NCI-H1092 treated with DMSO at 0.1 percent for 48 hours (cell line): ENCODE measurements around the gene SLC7A10.

ENCODE experiments used
- DNase-seq: peaks from one replicate; lab custom pipeline; 2025; lab: John Stamatoyannopoulos, UW

The SLC7A10 gene

DNA sequence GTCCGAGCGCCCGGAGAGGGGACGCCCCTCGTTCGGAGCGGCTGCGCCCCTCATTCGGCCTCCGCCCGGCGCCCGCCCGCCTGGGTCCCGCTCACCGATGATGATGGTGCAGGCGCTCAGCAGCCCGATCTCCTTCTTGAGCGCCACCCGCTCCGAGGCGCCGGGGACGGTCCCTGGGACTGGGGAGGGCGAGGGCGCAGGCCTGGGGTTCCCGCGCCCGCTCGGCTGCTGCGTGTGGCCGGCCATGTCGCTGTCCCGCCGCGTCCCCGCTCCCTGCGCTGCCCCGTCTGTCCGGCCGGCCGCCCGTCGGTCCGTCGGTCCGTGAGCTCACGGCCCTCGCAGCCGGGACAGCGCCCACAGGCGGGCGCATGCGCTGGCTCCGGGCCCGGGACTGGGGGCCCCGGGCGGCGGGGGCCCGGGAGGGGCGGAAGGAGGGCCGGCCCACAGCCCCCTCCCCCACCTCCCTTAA is at the start of gene SLC7A10:
Gene SLC7A10 (minus strand): TSS at position 393 of the 469 bp plus-strand sequence. CDS start 147 bp downstream, at position 246.
- no peak for DNase-seq

DNA sequence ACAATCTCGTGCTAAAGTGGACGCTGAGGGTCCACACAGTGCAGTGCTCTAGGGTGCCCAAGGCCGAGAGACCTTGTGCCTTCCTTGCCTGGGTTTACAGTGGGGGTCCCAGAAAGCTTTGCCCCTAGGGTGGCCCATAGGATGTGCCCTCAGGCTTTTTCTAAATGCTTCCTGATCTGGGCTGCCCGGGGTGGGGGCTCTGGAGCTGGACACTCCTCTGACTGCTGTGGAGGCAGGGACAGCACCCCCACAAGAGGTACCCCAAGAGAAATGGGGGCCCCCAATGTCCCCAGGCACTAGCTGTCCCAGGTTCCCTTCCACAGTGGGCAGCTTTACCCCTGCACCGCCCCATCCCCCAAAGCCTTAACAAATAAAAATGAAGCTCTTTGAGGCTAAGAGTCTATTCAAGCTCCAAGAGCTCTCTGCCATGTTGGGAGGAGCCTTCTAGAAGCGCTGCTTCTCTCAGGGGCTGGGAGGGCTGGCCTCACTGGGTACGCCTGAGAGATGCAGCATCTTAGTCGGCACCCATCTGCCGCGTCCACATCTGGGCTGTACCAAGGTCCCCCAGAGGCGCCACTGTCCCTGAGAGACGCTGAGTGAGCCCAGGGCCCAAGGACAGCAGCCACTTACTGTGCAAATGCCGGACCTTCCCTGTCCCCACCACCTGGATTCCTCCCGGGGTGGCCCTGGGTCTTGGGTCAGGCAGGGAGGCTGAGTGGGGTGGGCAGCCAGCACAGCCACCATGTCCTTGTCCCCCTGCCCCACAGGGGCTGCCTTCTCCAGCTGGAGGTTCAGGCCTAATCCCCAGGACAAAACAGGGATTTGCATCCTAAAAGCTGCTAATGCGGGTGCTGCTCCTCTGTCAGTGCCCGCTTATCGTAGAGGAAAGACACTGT is 49.3 kb upstream of the SLC7A10 start:
- DNase-seq = no peak

DNA sequence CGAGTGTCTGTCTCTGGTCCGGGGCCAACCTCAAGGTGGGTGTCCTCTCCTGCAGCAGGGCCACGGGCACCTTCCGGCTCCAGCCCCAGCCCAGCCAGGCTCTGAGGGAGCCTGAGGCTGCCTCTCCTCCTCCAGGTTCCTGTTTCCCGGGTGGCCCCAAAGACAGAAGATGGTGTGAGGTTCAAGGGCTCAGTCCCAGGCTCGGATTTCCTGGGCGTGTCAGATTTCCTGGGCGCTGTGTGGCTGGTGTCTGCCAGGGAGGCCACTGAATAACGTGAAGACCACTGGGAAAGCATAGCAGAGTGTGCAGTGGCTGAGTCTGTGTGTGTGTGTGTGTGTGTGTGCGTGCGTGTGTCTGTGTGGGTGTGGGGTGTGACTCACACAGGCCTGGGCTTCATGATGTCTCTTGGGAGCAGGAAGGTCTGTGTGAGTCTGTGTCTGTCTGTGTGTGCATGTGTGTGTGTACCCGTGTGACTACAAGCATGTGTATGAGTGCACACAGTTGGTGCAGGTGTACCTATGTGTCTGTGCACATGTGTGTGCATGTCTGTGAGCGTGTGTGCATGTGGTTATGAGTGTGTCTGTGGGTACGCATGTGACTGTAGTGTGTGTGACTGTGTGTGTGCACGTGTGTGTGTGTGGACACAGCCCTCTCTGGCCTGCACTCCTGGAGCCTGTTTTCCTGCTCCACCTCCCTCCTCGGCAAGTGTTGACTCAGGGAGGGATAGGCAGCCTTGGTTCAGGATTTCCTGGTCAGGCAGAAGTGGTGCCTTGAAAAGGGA is 48.4 kb upstream of the SLC7A10 start:
- no peak for DNase-seq

DNA sequence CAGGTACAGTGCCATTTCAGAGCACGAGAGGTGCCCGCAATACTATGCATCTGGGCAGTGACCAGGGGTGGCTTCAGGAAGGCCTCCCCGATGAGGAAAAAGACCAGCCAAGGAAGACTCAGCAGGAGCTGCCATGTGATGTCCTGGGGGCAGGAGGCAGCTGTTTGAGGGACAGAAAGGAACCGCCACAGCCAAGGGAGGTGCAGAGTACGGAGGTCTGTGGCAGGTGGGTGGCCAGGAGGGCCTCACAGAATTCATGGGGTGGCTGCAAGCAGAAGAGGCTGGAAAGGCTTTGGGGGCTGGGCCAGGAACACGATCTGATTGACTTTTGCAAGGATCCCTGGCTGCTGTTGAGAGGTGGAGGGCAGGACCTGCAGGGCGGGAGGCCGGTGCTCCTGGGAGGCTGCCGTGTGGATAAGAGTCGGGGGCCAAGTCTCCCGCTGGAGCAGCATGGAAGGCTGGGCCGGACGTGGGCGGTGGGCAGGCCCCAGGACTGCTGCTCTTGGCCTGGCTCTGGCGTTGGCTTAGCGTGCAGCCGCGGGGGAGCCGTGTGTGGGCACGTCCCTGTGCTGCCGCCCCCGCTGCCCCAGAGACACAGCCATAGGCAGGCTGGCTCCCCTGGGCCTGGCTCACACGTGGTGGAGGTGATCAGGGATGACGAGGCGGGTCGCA is 47.6 kb upstream of the SLC7A10 start:
- no peak for DNase-seq

DNA sequence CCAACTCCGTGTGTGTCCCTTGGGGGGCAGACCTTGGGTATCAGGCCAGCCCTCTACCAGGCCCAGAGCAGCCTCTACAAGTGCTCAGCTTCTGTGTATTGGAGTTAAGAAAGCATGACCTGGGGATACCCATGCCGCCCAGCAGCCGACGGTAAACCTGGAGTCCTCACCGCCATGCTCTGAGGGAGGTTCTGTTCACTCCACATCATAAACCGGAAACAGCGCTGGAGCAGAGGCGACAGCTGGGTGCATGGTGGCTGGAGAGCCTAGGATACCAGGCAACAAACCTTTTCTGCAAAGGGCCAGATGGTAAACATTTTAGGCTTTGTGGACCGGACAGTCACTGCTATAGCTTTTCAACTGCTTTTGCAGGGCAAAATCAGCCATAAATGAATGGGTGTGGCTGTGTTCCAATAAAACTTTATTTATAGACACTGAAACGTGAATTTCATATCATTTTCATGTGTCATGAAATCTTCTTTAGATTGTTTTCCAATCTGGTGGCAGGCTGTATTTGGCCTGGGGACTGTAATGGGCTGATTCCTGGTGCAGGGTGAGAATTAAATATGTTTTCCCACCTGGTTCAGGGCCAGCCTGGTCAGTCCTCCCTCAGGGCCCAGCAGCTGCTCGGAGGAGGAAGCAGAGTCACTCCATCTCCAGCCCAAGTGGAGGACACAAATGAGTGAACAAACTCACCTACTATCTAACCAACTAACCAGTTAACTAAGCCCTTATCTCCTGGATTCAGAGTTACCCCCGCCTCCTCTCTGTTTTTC is 45.8 kb upstream of the SLC7A10 start:
- no peak for DNase-seq

DNA sequence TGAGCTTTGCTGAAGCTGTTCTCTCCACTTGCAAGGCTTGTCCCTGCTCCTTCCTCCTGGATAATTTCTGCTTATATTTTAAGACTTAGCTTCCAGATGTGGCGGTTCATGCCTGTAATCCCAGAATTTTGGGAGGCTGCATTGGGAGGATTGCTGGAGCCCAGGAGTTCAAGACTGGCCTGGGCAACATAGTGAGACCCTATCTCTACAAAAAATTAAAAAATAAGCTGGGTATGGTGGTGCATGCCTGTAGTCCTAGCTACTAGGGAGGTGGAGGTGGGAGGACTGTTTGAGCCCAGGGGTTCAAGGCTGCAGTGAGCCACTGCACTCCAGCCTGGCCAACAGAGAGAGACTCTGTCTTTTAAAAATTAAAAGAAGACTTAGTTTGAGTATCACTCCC is 45.1 kb upstream of the SLC7A10 start:
- DNase-seq = no peak

DNA sequence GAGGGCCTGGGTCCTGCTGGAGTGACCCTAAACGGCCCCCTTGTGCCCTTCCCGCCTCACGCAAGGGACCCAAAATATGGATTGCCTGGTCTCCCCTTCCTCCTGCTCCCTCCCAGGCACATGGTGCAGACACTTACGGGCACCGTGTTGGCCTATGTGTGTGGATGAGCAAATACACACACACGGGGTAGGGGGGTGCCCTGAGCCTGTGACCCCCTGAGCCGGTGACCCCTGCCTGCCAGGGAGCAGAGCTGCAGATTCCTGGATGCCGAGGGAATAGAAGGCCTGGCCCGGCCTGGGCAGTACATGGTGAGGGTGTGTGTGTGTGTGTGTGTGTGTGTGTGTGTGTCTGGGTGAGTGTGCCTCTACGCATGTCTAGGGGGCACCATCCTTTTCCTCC is 43.4 kb upstream of the SLC7A10 start:
- no peak for DNase-seq

DNA sequence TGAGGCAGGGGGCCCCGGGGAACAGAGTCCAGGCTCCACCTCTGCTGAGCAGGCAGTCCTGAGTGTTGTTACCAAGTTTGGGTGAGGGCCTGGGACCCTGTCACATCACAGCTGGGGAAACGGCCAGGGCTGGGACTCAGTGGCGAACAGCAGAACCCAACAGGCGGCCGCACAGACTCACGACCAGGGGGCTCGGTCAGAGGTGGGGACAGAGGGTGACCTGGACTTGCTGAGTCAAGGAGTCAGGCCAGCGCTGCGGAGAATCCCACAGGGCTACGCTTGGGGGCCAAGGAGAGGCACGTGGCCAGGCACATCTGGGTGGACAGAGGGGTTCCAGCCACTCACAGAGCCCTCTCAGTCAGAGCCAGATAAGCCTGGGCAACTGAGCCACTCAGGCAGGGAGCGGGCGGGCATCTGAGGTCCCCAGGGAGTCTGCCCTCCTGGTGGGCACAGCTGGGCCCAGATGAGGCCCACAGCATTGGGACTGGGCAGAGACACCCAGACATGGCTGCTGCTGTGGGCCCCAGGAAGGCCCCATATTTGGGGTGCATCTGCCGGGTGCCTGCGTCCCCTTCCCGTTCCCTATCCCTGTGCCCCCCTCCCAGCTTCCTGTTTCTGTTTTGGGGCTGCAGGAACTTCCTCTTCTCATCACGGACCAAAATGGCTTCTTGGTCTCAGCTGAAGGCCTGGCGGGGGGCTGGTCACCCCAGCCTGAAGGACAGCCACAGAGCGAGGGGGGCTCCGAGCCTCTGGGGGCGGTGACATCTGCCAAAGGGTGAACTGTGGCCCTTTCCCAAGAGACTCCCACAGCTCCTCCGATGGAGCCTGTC is 42.7 kb upstream of the SLC7A10 start:
- DNase-seq = no peak

DNA sequence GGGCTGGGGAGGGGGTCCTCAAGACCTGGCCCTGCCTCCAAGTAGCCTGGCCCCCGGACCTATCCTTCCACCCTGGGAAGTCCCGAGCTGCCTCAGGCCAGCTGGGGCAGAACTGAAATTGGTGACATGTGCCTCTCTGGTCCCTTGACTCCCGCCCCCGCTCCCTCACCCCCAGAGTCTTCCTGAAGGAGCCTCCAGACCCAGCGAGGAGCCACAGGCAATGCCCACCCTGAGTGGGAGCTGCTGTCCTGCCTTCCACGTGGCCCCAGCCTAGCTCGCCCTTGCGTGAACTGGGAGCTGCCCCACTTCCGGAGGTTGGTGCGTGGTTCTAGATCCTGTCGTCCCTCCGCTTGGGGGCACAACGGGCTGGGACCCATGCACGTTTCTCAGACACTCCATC is 42.1 kb upstream of the SLC7A10 start:
- DNase-seq = no peak

DNA sequence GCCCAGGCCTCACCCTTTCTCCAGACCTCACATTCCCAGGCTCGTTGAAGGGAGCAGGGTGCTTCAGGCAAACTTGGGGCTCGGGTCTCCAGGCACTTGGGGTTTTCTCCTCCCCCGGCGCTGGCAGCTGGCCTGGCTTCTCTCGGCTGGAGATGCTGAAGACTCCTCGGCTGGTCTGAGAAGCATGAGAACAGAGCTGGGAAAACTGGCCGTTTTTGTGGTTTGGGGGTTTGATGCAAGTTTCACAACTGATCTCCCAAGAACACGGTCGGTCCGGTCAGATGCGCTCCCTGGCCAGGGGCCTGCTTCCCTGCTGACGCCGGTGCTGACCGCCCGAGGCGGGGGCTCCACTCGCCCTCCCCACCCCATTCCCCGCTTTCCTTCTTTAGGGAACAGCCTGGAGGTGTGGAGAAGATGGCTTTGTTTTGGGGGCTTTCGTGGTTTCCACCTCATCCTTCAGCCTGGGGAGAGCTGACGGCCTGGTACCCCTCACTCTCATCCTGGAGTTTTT is 41.4 kb upstream of the SLC7A10 start:
- no peak for DNase-seq

DNA sequence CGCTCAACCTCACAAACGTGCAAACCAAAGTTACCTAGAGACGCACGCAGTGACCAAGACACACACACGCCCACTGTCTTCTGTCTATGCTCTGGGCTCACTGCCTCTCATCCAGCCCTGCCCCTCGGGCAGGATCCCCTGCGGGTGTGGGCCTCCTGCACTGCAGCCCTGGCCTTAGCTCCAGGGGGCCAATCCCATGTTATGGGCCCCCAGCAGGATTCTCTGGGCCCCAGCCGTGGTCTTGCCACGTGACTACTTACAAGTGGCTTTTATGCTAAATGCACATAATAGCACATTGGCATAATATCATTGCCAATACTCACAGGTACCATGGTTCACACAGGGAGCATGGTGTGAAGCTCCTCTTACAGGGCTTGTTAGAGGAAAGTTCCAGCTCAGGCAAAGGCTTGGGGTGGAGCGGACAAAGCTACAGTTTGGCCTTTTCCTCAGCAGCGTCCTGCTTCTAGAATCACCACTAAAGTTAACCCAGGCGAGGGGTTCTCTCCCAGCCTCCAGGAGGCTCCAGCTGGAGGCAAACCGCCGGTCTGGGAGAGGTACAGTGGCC is 39.3 kb upstream of the SLC7A10 start:
- DNase-seq = no peak

DNA sequence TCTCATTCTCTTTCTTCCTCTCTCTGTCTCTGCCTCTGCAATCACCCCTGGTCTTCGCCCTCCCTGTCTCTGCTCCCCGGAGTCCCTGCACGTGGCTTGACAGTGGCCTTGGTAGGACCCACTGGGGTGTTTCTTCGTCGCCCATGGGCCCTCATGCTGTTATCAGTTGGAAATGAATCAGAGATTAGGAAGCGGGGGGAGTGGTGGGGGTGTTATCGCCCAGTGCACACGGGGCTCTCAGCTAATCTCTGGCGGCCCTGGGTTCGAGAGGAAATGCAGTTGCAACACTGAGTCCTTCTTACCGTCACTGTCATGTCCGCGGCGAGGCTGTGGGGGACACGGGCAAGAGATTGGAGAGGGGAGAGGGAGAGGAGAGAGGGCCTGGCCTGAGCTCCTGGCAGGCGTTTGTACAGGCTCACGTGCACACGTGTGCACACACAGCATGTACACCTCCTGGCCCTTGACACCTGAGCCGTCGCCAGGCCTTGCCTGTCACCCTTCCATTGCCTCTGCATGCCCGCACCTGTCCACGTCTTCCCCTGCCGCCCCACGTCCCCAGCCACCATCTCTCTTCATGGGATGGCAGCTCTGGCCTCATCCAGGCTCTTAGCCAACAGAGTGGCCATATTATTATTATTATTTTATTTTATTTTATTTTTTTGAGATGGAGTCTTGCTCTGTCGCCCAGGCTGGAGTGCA is 37.8 kb upstream of the SLC7A10 start:
- no peak for DNase-seq

DNA sequence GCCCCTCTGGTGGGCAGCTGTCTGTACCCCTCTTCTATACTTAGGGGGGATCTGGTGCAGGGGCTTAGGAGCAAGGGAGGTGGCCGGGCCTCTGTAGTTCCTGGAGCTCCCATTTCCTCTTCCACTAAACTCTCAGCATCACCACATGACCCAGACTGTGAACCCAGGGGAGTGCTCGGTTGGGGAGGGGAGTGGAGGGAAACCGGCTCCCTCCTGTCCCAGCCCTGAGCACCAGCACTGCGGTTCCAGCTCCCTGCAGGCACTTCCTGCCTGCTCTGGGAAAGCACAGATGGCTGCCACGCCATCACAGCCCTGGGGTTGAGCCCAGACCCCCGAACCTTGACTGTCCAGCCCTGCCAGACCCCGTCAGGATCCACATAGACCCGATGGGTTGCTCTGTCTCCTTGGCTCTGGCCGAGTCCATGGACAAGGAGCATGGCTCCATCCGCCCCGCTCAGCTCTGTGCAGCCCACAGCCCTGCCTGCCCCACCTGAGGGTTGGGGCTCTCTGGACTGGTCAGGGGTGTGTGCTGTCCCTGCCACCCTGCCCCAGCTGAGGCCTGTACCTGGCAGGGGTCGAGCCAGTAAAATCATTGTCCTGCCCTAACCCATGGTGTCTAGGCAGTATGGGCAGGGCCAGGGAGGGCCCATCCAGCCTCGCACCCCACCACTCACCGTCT is 36.0 kb upstream of the SLC7A10 start:
- DNase-seq = no peak

DNA sequence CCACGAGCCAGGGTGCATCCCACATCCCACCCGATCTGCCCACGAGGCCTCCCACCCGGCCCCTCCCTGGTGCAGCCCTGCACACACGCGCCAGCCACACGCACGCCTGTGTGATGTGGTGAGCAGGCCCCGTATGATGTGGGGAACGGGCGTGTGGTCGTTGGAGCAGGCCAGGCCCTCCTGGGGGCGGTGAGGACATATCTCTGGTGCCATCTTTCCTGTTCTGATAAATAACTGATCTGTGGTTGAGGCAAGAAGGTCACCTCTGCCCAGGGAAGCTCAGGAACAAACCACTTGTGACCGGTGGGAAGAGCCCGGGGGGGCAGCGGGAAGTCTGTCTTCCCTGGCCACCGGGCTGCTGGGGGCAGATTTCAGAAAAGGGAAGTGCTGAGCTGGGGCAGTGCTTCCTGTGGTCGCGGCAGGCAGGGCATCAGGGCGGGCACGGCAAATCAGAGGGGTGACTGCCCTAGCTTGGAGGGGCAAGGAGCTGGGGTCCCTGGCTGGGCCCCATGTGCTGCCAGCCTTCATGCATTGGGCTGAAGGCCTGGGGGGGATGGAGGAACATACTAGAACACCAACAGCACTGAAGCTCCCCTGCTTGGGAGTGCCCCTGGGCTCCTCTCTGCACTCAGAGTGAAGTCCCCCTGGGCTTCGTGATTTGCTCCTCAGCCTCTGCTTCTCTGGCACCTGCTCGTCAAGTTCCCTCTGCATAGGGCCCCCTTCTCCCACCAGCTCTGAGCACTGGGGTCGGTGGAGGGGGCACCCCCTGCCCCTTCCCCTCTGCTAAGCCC is 35.2 kb upstream of the SLC7A10 start:
- DNase-seq = no peak

DNA sequence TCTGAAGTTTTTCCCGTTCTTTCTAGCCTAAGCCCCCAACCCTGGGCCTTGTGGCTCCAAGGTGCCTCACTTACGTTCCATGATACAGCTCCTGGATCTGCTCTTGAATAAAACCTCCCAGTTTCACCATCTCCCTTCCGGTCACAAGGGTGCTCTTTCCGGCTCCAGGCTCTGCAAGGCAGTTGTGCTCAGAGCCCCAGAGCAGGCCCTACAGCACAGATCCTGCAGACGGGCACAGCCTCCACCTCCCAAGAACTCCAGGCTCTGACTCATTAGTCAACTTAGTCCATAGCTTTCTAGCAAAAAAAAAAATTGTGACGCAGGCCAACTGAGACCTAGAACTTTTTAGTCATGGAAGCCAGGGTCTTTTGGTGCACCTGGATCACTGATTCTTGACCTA is 33.9 kb upstream of the SLC7A10 start:
- no peak for DNase-seq

DNA sequence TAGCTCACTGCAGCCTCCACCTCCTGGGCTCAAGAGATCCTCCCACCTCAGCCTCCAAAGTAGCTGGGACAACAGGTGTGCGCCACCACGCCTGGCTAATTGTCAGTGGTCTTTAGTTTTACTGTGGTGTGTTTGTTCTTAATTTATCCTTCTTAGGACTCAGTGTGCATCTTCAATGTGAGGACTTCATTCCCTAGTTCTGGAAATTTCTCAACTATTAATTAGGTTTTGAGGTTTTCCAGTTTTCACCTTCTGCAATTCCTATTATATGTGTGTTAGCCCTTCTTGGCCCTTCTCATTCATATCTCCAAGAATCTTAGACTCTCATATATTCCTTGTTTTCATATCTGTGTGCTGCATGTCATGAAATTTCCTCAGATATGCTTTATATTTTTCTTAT is 32.2 kb upstream of the SLC7A10 start:
- no peak for DNase-seq

DNA sequence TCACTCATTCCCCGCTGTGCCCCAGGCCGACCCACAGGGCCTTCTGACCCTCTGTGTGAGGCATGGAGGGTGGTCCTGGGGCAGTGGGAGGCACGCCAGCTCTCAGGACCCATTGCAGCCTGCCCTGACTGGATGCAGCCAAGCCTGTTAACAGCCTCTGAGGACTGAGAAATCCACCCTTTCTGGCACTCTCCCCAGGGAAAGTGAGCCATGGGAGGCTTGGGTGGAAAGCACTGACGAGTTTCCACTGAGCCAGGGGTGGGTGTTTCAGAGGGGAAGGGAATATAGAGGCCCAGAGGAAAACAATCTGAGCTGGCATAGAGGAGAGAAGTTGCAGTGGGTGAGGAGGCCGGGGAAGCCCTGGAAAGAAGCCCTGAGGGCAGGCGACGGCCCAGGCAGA is 30.6 kb upstream of the SLC7A10 start:
- no peak for DNase-seq

DNA sequence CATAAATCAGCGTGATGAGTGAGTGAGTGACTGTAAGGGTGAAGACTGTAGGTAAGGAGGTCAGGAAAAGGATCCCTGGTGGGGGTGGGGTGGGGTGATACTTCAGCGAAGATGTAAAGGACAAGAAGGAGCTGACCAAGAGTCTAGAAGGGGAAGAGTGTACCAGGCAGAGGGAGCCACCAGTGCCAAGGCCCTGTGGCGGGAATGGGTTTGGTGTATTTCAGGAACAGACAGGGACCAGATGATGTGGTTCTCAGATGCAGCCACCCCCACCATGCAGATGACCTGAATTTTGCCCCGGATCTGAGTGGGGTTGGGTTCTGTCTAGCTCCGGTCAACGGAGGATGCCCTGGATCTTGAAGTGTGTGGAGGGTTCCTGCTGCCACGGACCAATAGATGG is 30.1 kb upstream of the SLC7A10 start:
- no peak for DNase-seq
